GM19372 (cell line): ENCODE data around the gene ENOX1.
A peak's percentile ranks its signal among the peaks of the same experiment; 100 is the strongest.

Experiments used
- ATAC-seq: cut with Tn5 transposase; IDR thresholded peaks from one replicate; pipeline ENCODE4 v1.9.1; 2021; ENCODE audit warnings: mild to moderate bottlenecking, low read depth, moderate library complexity; ENCODE audit not compliant: unreplicated experiment

The ENOX1 gene

DNA sequence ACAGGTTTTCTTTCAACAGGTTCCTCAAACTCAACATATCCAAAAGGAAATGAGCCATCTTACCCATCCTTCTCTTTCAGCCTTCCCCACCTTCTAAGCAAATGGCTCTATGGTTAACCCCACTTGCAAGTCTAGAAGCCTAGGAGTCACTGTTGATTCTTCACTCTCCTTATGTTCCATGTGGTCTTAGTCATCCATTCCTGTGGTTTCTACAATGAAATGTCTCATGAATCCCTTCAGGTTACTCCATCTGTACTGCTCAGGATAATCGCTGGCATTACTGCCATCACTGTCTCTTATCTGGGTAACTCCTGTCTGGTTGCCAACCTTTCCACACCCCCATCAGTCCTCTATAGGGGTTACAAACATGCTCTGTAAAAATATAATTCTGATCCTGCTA lies 381.3 kb downstream of the ENOX1 start:
- ATAC-seq = no peak

GRCh38 chr13:43402380-43402779 lies 384.4 kb downstream of the ENOX1 start:
- no peak for ATAC-seq

DNA sequence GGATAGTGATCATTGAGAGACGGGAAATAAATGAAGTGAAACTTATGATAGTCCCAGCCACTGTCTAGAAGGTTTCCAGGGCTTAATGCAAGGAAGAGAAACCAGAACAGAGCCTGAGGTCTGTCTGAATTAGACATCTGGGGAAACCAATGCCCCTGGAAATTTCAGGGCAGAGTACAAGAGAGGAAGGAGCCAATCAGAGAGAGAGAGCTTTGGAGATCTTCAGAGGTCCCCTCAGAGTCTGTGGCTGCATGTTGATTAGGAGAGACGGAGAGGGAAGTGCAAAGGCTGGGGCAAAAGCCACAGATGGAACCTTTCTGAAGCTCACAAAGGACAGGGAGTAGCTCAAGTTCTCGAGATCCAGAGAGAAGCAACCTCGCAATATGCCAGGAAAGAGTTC lies 385.4 kb downstream of the ENOX1 start:
- no peak for ATAC-seq

DNA sequence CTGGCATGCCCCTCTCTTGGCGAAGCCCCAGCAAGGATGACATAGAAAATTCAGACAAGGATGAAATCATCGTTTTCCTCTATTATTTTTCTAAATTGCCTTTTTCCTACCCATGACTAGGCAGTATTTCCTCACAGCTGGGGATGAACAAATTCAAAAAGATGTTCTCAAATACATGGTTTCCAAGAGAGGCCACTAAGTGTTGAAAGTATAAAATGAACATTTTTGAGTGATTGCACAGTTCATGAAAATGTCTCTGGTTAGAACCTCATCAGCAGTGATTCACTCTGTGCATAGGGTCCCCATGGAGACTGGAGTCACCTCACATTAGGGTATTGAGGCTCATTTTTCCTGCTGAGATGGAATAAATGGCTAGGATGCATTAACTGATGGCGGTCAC lies 389.7 kb downstream of the ENOX1 start:
- ATAC-seq = no peak

DNA sequence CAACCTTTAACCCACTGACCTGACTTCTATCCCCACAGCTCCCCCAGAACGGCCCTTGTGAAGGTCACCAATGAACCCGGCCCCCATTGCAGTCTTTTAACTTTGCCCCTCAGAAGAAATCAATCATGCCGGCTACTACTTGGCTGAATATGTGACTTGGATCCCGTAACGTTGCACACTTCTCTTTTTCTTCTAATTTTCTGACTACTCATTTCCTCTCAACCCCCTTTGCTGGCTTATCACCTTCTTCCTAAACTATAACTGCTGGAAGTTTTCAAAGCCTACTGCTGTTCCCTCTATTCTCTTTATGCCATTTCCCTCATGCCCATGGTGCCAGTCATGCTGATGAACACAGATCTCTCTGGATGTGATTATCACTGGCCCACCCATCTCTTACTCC lies 395.7 kb downstream of the ENOX1 start:
- ATAC-seq = no peak

DNA sequence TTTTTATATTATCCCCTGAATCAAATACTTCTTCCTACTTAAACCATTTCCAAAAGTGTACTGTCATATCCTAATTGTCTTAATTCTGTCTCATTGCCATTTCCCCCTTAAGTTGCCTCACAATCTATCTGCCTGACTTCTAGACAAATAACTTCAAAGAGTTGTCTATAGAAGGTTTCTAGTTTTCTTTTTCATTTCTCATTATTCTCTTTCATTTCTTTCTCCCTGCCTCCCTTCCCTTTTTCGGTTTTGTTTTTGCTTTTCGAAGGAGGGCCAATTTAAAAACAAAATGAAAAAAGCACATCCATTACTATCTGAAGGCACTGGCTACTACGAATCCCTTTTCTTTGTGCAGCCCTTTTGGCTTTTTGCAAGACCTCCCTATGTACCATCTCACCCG lies 396.2 kb downstream of the ENOX1 start:
- no peak for ATAC-seq

DNA sequence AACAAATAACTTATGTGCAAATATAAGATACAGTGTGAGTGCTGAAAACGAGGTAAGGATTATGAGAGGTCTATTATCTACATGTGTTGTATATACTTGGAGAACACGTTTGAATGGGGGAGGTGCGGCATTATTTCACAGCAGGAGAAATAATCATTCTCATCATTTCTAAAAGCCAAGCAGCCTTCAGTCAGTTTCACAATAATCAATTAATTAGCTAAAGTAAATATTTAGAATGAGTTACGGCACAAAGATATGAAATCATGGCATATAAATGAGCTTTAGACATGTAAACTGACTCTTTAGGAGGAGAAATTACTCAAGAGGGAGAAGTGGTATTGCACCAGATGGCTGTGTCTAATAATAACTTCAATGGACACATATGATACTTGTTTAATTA lies 396.8 kb downstream of the ENOX1 start:
- no peak for ATAC-seq

DNA sequence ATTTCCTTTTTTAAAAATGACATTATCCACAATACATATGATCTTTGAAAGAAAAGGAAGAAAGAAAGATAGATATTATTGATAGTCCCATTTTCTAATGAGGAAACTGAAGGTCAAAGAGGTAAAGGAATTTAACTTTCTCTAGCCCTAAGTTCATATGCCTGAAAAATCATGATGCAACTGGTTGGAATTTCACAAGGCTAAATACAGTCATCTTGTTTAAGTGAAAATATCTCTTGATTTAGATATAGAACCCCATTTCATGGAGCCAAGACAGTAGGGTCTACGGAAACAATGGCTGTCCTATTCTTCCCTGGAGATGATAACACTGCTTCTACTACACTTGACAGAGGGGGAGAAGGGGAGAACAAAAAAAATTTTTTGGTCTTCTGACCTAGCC lies 397.2 kb downstream of the ENOX1 start:
- no peak for ATAC-seq

- ATAC-seq = peak; percentile 40
Measured at GRCh38 chr13:43388282-43389034, 398.3 kb downstream of the ENOX1 start.

GRCh38 chr13:43387880-43388279 lies 398.9 kb downstream of the ENOX1 start:
- ATAC-seq = no peak

- ATAC-seq = no peak
Measured at GRCh38 chr13:43383498-43384165, 403.1 kb downstream of the ENOX1 start.

DNA sequence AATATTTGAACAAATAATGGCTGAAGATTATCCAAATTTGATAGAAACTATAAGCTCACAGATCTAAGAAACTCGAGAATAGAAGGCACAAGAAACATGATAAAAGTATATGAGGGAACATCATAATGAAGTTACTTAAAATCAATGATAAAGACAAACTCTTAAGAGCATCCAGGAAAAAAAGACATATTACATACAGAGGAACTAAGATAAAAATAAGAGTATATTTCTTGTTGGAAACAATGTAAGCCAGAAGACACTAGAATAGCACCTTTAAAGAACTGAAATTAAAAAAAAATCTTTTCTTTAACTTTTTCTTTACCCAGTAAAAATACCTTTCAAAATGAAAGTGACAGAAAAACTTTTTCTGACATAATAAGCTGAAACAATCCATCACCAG lies 407.0 kb downstream of the ENOX1 start:
- ATAC-seq = no peak

DNA sequence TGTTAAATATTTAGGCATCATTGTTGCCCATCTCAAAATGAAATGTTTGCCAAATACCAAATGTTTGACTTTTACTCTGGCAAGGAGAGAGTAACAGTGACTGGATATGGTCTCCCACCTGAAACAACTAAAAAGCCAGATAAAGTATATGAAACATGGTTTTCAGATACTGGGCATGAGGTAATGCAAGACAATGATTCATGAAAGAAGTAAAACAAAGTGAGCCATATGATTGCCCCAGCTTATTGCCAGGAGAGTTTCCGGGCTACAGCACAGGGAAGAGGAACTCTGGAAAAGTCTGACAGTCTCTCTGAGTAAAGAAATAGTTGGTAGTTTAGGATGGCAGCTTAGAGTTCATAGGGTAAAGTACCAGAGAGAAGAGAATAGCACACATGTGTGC lies 408.8 kb downstream of the ENOX1 start:
- no peak for ATAC-seq

DNA sequence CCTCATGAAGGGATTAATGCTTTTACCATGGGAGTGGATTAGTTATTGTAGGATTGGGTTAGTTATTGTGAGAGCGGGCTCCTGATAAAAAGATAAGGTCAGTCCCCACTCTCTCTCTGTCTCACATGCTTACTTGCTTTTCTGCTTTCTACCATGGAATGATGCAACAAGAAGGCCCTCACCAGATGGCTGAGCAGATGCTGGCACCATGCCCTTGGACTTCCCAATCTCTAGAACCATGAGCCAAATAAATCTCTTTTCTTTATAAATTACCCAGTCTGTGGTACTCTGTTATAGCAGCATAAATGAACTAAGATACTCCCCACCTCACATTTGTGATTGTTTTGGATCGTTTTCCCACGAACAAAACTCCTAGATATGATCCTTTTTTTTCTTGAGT lies 409.6 kb downstream of the ENOX1 start:
- ATAC-seq = no peak

- ATAC-seq = no peak
Measured at GRCh38 chr13:43376596-43376995, 410.2 kb downstream of the ENOX1 start.

- no peak for ATAC-seq
Measured at GRCh38 chr13:43375797-43376465, 410.8 kb downstream of the ENOX1 start.

DNA sequence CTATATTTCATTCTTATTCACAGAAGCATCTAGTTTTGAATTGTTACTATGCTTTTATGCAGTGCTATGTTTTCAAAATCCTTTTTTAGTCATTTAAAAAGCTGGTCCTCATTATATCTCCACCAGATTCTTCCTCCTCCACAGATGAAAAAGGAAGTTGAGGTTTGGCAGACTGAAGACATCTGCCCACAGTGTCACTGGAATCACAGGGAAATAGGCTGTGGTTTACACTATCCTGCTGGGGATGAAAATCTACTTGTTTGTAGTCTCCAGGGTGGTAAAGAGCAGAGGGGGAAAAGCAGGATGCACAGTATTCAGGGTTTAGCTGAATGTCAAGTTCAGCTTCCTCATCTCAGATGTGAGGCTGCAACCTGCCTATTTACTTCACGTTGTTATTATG lies 412.2 kb downstream of the ENOX1 start:
- no peak for ATAC-seq

- ATAC-seq = no peak
Measured at GRCh38 chr13:43373400-43373799, 413.4 kb downstream of the ENOX1 start.

GRCh38 chr13:43370842-43371241 lies 415.9 kb downstream of the ENOX1 start:
- ATAC-seq = no peak

DNA sequence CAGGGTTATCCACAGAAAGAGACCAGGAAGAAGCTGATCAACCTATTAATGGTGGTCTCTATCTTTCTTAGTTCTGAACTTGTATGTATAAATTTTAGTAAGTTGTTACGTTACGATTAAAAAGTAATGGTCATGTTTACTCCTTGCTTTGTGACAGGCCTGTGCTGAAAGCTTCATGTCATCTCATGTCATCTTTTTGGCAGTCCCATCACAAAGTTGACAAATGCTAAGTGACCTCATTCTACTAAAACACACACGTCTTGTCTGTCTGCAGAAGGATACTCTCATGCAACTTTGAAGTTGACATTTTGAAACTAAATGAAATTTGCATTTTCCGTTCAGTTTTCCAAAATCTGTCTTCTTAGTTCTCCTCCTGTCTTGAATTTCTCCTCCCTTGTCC lies 417.5 kb downstream of the ENOX1 start:
- ATAC-seq = no peak

- ATAC-seq = no peak
Measured at GRCh38 chr13:43368003-43368402, 418.8 kb downstream of the ENOX1 start.

GRCh38 chr13:43365039-43365344 lies 421.8 kb downstream of the ENOX1 start:
- no peak for ATAC-seq
